IMR-90 (cell line): ENCODE data around the gene ATL2. TPM values are rescaled to one million over a fixed set of nuclear protein-coding genes. Genes with fewer than 3 reads are reported as not detected.

ENCODE experiments used
- ATAC-seq: fragments of 200-7000 bp; cut with Tn5 transposase; 2 replicates; pipeline ENCODE4 v1.9.1; 2020; ENCODE audit warnings: low read depth, mild to moderate bottlenecking, moderate library complexity
- BruUV-seq: library from RNA; stranded (reverse); fragments of 400-500 nt; replicated peaks from 2 replicates; lab custom pipeline; 2021; lab: Mats Ljungman, UMichigan
- CTCF ChIA-PET: fragments of 300-600 bp; formaldehyde crosslinking; extraction: SDS; loops from one replicate; lab custom pipeline; 2021; ENCODE audit warnings: antibody characterized with exemption; lab: Yijun Ruan, JAX
- POLR2A ChIA-PET: fragments of 300-600 bp; sonication (Branson Sonifier 250); formaldehyde crosslinking; loops from one replicate; lab custom pipeline; 2022; ENCODE audit warnings: antibody characterized with exemption; ENCODE audit not compliant: unreplicated experiment; lab: Charles Lee
- DNase-seq: peaks from one replicate; pipeline ENCODE4 v3.0.0; 2013
- H2AFZ ChIP-seq: replicated peaks from 2 replicates; pipeline ENCODE3; 2013; ENCODE audit warnings: low read length, mild to moderate bottlenecking; ENCODE audit not compliant: poor library complexity
- H2AK5ac ChIP-seq: 2 replicates; pipeline ENCODE4 v1.6.1; 2013; ENCODE audit warnings: low read depth, low read length, inconsistent platforms
- H2AK9ac ChIP-seq: replicated peaks from 2 replicates; pipeline ENCODE3; 2013; ENCODE audit warnings: mild to moderate bottlenecking, low read depth, low read length, moderate library complexity; ENCODE audit not compliant: poor library complexity
- H2BK120ac ChIP-seq: 2 replicates; pipeline ENCODE4 v1.6.1; 2013; ENCODE audit warnings: low read depth, low read length, inconsistent platforms
- H2BK15ac ChIP-seq: 3 replicates; pipeline ENCODE4 v1.6.1; 2013; ENCODE audit warnings: low read depth, low read length, inconsistent platforms
- H2BK20ac ChIP-seq: 2 replicates; pipeline ENCODE4 v1.6.1; 2013; ENCODE audit warnings: low read depth, mild to moderate bottlenecking, inconsistent platforms, low read length, moderate library complexity
- H2BK5ac ChIP-seq: 2 replicates; pipeline ENCODE4 v1.6.1; 2013; ENCODE audit warnings: mild to moderate bottlenecking, low read depth, low read length, inconsistent platforms; ENCODE audit not compliant: poor library complexity, severe bottlenecking
- H3K14ac ChIP-seq: replicated peaks from 2 replicates; pipeline ENCODE4 v1.6.1; 2013; ENCODE audit warnings: low read depth, low read length, inconsistent platforms
- H3K18ac ChIP-seq: 2 replicates; pipeline ENCODE4 v1.6.1; 2013; ENCODE audit warnings: low read depth, low read length, control low read depth
- H3K23ac ChIP-seq: 2 replicates; pipeline ENCODE4 v1.6.1; 2013; ENCODE audit warnings: low read depth, low read length, inconsistent platforms
- H3K27ac ChIP-seq: 2 replicates; pipeline ENCODE4 v1.5.1; 2013; ENCODE audit warnings: mild to moderate bottlenecking, control low read depth, low read length; ENCODE audit not compliant: insufficient read depth
- H3K27me3 ChIP-seq: 2 replicates; pipeline ENCODE4 v1.6.1; 2013; ENCODE audit warnings: low read length; ENCODE audit not compliant: control insufficient read depth, insufficient read depth
- H3K36me3 ChIP-seq: 2 replicates; pipeline ENCODE4 v1.6.1; 2013; ENCODE audit warnings: low read length, mixed read lengths; ENCODE audit not compliant: control insufficient read depth, insufficient read depth
- H3K4ac ChIP-seq: 2 replicates; pipeline ENCODE4 v1.6.1; 2013; ENCODE audit warnings: low read depth, low read length, inconsistent platforms
- H3K4me1 ChIP-seq: 2 replicates; pipeline ENCODE4 v1.6.1; 2013; ENCODE audit warnings: low read length, mixed read lengths; ENCODE audit not compliant: control insufficient read depth, insufficient read depth
- H3K4me2 ChIP-seq: 2 replicates; pipeline ENCODE4 v1.6.1; 2013; ENCODE audit warnings: low read depth, mild to moderate bottlenecking, control low read depth, low read length, moderate library complexity
- H3K4me3 ChIP-seq: 2 replicates; pipeline ENCODE4 v1.5.1; 2013; ENCODE audit warnings: low read depth, mild to moderate bottlenecking, control low read depth, low read length, moderate library complexity; ENCODE audit not compliant: insufficient read depth
- H3K56ac ChIP-seq: 2 replicates; pipeline ENCODE4 v1.6.1; 2013; ENCODE audit warnings: low read length, inconsistent platforms; ENCODE audit not compliant: insufficient read depth; ENCODE audit errors: extremely low read depth
- H3K79me1 ChIP-seq, 2 experiments: 2 replicates each; pipeline ENCODE4 v1.6.1; 2013; ENCODE audit warnings: low read length in 2 of 2, inconsistent platforms in 1 of 2, low read depth in 1 of 2
- H3K9ac ChIP-seq: 2 replicates; pipeline ENCODE4 v1.6.1; 2013; ENCODE audit warnings: low read depth, low read length, control low read depth
- H3K9me1 ChIP-seq: 2 replicates; pipeline ENCODE4 v1.6.1; 2013; ENCODE audit warnings: low read length, inconsistent platforms; ENCODE audit not compliant: insufficient read depth
- H3K9me3 ChIP-seq: 2 replicates; pipeline ENCODE4 v1.6.1; 2013; ENCODE audit warnings: low read length; ENCODE audit not compliant: control insufficient read depth, insufficient read depth
- H4K20me1 ChIP-seq: 2 replicates; pipeline ENCODE4 v1.6.1; 2013; ENCODE audit warnings: low read length, inconsistent platforms; ENCODE audit not compliant: insufficient read depth
- H4K5ac ChIP-seq: 2 replicates; pipeline ENCODE4 v1.6.1; 2013; ENCODE audit warnings: mild to moderate bottlenecking, low read depth, low read length, control low read depth
- H4K8ac ChIP-seq, 2 experiments: 2 replicates each; pipeline ENCODE4 v1.6.1; 2013; ENCODE audit warnings: low read depth in 2 of 2, low read length in 2 of 2, control low read depth in 1 of 2, inconsistent platforms in 1 of 2
- H4K91ac ChIP-seq: 2 replicates; pipeline ENCODE4 v1.6.1; 2013; ENCODE audit warnings: low read depth, low read length, inconsistent platforms; ENCODE audit not compliant: insufficient read depth
- MAFK ChIP-seq: IDR thresholded peaks from 2 replicates; pipeline ENCODE4 v1.6.1; 2012; ENCODE audit warnings: low read depth, low read length, improper control_type of control experiment
- RFX5 ChIP-seq: IDR thresholded peaks from 2 replicates; pipeline ENCODE4 v1.8.0; 2012; ENCODE audit warnings: low read depth, mild to moderate bottlenecking, low read length, moderate library complexity
- SMC3 ChIP-seq: fragments of 150-350 bp; IDR thresholded peaks from 2 replicates; pipeline ENCODE4 v1.6.1; 2016; ENCODE audit warnings: low read depth, mild to moderate bottlenecking, antibody characterized with exemption, low read length, moderate library complexity
- WGBS, 2 experiments: methylation state at CpG; one replicate each; pipeline versions ENCODE4 v1.1.5 to v1.1.7; 2013; ENCODE audit warnings: missing lambda C conversion rate in 2 of 2; ENCODE audit not compliant: insufficient read length in 1 of 2; ENCODE audit errors: extremely low coverage in 2 of 2; 5-methylcytosine and 5-hydroxymethylcytosine counted together
- dilution Hi-C: fragments of 300-500 bp; cut with HindIII; formaldehyde crosslinking; loops from one replicate; pipeline ENCODE4 v1.14.3; 2018; ENCODE audit warnings: low sequenced_read_pairs; ENCODE audit not compliant: unreplicated experiment
- in situ Hi-C: fragments of 300-500 bp; cut with MboI; formaldehyde crosslinking; loops from 3 replicates; pipeline ENCODE4 v1.14.3; 2019; ENCODE audit warnings: low sequenced_read_pairs, inconsistent platforms, mixed read lengths
- intact Hi-C: fragments of 100-400 bp; cut with micrococcal nuclease; formaldehyde crosslinking; loops from 2 replicates; pipeline ENCODE4 v1.10.0; 2022
- polyA plus RNA-seq, 3 experiments: library from polyadenylated mRNA; depleted of rRNA; stranded (reverse); fragments of >200 nt; gene quantifications; 2 replicates each; pipeline ENCODE4 v1.2.3, GENCODE V29; 2012; ENCODE audit warnings: low replicate concordance in 1 of 3
- total RNA-seq: library from RNA; depleted of rRNA; stranded (reverse); fragments of >200 nt; gene quantifications from 2 replicates; pipeline ENCODE4 v1.2.3, GENCODE V29; 2012

ATL2 gene
- total and polyA plus RNA-seq, 2 of the 4 experiments (the other 2 are of a cell fraction): 16.0 to 62.6 TPM

GRCh38 chr2:38264396-38265221 is 112.5 kb downstream of the ATL2 start:
- TF ChIP-seq SMC3 (no peak), MAFK (no peak), RFX5 (no peak)
- ATAC-seq: no peak
- intact Hi-C loops: loop anchor here (5.0 to 10.0 kb wide), 3 partner anchors 72 to 227 kb away; no protein-coding TSS in a partner anchor

More at GRCh38 chr2:38264396-38265221, 112.5 kb downstream of the ATL2 start:
- H3K14ac ChIP-seq: no peak overlapping the region
- BruUV-seq: no TSS peak
- no peak overlapping the region for H3K18ac ChIP-seq
- no peak overlapping the region for H4K8ac ChIP-seq
- H3K9ac ChIP-seq: no peak overlapping the region
- dilution Hi-C loops: no loop called here
- H3K79me1 ChIP-seq: no peaks in the 10 kb centered on the region
- peaks cover 5% of the 10 kb centered on the region for H3K4me1 ChIP-seq
- in situ Hi-C loops: loop anchor here (5.0 to 10.0 kb wide), 2 partner anchors 272 to 870 kb away; no protein-coding TSS in a partner anchor
- no peak for DNase-seq
- no peak overlapping the region for H3K27ac ChIP-seq
- H3K36me3 ChIP-seq: no peaks in the 10 kb centered on the region
- no peak overlapping the region for H3K56ac ChIP-seq
- ChIA-PET POLR2A (no interaction called here), CTCF (no interaction called here)
- no peak overlapping the region for H2BK5ac ChIP-seq
- H2BK20ac ChIP-seq: no peak overlapping the region
- H2AK5ac ChIP-seq: no peak overlapping the region
- H4K91ac ChIP-seq: no peak overlapping the region
- H2AK9ac ChIP-seq: no peak overlapping the region
- no peaks in the 10 kb centered on the region for H4K20me1 ChIP-seq
- no peak overlapping the region for H3K4me2 ChIP-seq
- H2AFZ ChIP-seq: no peak overlapping the region
- H3K9me3 ChIP-seq: no peaks in the 10 kb centered on the region
- no peak overlapping the region for H3K4me3 ChIP-seq
- no peak overlapping the region for H3K23ac ChIP-seq
- H2BK120ac ChIP-seq: no peak overlapping the region
- no CpG with 5 or more reads among the region's 4 CpGs for WGBS, 2 experiments
- no peak overlapping the region for H4K5ac ChIP-seq
- H2BK15ac ChIP-seq: no peak overlapping the region
- H3K4ac ChIP-seq: no peak overlapping the region
- H3K9me1 ChIP-seq: no peaks in the 10 kb centered on the region
- peaks cover 64% of the 10 kb centered on the region for H3K27me3 ChIP-seq
